Neural cell (in vitro differentiated cells): ENCODE results near the gene DDC.

Source experiments
- EP300 ChIP-seq: fragments of 450-650 bp; conservative IDR thresholded peaks from 2 replicates; pipeline ENCODE4 v1.6.1; 2014; ENCODE audit warnings: antibody characterized with exemption, mild to moderate bottlenecking, moderate library complexity; ENCODE audit not compliant: poor library complexity, severe bottlenecking
- EZH2 ChIP-seq: fragments of 200-600, 300-800 bp; shearing (Covaris generic), sonication (generic); IDR thresholded peaks from 2 replicates; pipeline ENCODE4 v1.6.1; 2014; ENCODE audit warnings: antibody characterized with exemption, low read length, borderline replicate concordance, mild to moderate bottlenecking; ENCODE audit not compliant: insufficient read depth, poor library complexity, severe bottlenecking
- POLR2AphosphoS5 ChIP-seq: IDR thresholded peaks from 2 replicates; pipeline ENCODE4 v1.6.1; 2012
- RAD21 ChIP-seq: fragments of 450-650 bp; conservative IDR thresholded peaks from 2 replicates; pipeline ENCODE4 v1.6.1; 2014; ENCODE audit warnings: antibody characterized with exemption, mild to moderate bottlenecking, moderate library complexity
- REST ChIP-seq: IDR thresholded peaks from 2 replicates; pipeline ENCODE4 v1.6.1; 2012; ENCODE audit warnings: borderline replicate concordance
- TF ChIP-seq, protein P1 (sequence below): fragments of 450-650 bp; IDR thresholded peaks from 2 replicates; pipeline ENCODE4 v1.5.1; 2014; ENCODE audit warnings: antibody characterized with exemption, mild to moderate bottlenecking, moderate library complexity; ENCODE audit not compliant: poor library complexity, severe bottlenecking

DNA sequence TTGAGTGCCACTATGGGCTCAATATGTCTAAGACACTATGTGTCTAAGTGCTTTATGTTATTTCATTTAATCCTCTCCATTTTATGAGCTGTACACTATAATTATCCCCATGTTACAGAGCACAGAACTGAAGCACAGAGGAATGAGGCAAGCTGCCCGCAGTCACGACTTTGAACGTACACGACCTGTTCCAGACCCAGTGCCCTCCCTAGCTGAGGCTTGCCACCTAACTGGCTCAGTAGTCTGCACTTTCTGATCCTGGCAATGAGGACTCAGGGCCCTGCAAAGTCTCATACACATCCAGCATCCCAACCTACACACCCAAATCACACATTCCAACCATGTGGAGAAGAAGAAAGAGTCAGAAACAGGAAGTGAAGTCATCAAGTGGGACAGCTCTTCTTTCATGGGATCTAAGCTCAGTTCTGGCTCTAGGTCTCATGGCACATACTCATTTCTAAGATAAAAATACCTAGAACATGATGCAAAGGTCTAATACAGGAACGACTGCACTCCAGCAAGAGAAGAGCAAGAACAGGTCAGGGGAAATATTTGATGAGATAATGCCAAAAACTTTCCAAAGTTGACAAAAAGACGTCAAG is 42.4 kb upstream of the DDC start:
- TF ChIP-seq, protein P1, sequence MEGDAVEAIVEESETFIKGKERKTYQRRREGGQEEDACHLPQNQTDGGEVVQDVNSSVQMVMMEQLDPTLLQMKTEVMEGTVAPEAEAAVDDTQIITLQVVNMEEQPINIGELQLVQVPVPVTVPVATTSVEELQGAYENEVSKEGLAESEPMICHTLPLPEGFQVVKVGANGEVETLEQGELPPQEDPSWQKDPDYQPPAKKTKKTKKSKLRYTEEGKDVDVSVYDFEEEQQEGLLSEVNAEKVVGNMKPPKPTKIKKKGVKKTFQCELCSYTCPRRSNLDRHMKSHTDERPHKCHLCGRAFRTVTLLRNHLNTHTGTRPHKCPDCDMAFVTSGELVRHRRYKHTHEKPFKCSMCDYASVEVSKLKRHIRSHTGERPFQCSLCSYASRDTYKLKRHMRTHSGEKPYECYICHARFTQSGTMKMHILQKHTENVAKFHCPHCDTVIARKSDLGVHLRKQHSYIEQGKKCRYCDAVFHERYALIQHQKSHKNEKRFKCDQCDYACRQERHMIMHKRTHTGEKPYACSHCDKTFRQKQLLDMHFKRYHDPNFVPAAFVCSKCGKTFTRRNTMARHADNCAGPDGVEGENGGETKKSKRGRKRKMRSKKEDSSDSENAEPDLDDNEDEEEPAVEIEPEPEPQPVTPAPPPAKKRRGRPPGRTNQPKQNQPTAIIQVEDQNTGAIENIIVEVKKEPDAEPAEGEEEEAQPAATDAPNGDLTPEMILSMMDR = no peak
- no peak for TF ChIP-seq POLR2AphosphoS5
- TF ChIP-seq EP300 = no peak
- no peak for TF ChIP-seq EZH2
- no peak for TF ChIP-seq RAD21
- TF ChIP-seq REST = no peak
